OCI-LY7 (cell line): ENCODE measurements around the gene SGSM2.

Experiments used
- CTCF ChIP-seq: fragments of 200-600 bp; sonication (generic); conservative IDR thresholded peaks from 2 replicates; pipeline ENCODE4 v1.5.1; 2014; ENCODE audit warnings: mild to moderate bottlenecking, antibody characterized with exemption, low read length, moderate library complexity, mixed read lengths
- EZH2phosphoT487 ChIP-seq: fragments of 200-600 bp; sonication (generic); IDR thresholded peaks from 2 replicates; pipeline ENCODE4 v1.6.1; 2018; ENCODE audit warnings: low read depth, borderline replicate concordance, mild to moderate bottlenecking, mixed run types, antibody characterized with exemption, low read length, moderate library complexity, mixed read lengths

- TF ChIP-seq CTCF: no peak
- no peak for TF ChIP-seq EZH2phosphoT487
These were observed 61.6 kb downstream of the SGSM2 start for GRCh38 chr17:2398655-2399571.
